ENCODE data around the gene PSG6. TPM values are rescaled to one million over a fixed set of nuclear protein-coding genes. Genes with fewer than 3 reads are reported as not detected.
A peak's percentile ranks its signal among the peaks of the same experiment; 100 is the strongest.

The PSG6 gene
- total and polyA plus RNA-seq, 2 of the 4 experiments (the other 2 are of a cell fraction), result 0.18 TPM; not detected in 1

DNA sequence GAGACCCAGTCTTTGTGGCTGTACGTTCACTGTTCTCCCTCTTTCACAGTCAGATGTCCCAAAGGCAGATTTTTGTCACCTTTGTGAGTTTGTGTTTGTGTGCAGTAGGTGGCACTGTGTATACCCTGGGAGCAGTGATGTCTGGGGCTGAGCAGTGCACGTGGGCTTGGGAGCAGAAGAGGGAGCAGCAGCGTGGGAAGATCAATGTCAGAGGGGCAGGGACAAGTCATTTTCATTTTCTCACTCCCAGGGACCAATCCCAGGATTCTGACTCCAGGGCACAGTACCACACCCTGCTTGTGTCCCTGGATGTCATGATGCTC is 2.0 kb upstream of the PSG6 start:
- H4K20me1 ChIP-seq (ENCODE audit: insufficient read depth, low read length), result no peaks in the 10 kb centered on the region
- H3K56ac ChIP-seq (ENCODE audit: extremely low read depth, insufficient read depth, low read length), result no peak overlapping the region
- TF ChIP-seq, protein P1, sequence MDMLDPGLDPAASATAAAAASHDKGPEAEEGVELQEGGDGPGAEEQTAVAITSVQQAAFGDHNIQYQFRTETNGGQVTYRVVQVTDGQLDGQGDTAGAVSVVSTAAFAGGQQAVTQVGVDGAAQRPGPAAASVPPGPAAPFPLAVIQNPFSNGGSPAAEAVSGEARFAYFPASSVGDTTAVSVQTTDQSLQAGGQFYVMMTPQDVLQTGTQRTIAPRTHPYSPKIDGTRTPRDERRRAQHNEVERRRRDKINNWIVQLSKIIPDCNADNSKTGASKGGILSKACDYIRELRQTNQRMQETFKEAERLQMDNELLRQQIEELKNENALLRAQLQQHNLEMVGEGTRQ (IDR thresholded peaks at IDR 0.05; ENCODE audit: low read depth, low read length), result no peak
- TF ChIP-seq CEBPB (IDR thresholded peaks at IDR 0.05; ENCODE audit: low read depth, low read length) (no peak), RFX5 (IDR thresholded peaks at IDR 0.05; ENCODE audit: low read depth, low read length) (no peak), MAFK (IDR thresholded peaks at IDR 0.05; ENCODE audit: low read depth, low read length) (no peak), SMC3 (IDR thresholded peaks at IDR 0.05; ENCODE audit: low read depth, low read length) (no peak), FOS (IDR thresholded peaks at IDR 0.05; ENCODE audit: low read depth, low read length) (no peak), POLR2A (IDR thresholded peaks at IDR 0.05; ENCODE audit: low read depth, low read length) (no peak), MAZ (IDR thresholded peaks at IDR 0.05; ENCODE audit: borderline replicate concordance, low read depth, low read length) (no peak), RAD21 (IDR thresholded peaks at IDR 0.05; ENCODE audit: low read length) (no peak), BHLHE40 (IDR thresholded peaks at IDR 0.05; ENCODE audit: low read depth, low read length) (no peak), CHD1 (IDR thresholded peaks at IDR 0.05; ENCODE audit: low read depth, low read length) (no peak), MXI1 (IDR thresholded peaks at IDR 0.05; ENCODE audit: borderline replicate concordance, low read depth, low read length) (no peak), RCOR1 (IDR thresholded peaks at IDR 0.05; ENCODE audit: insufficient replicate concordance, low read length) (no peak), NFE2L2 (IDR thresholded peaks at IDR 0.05; ENCODE audit: low read depth, low read length) (no peak)
- TF ChIP-seq, protein P2, sequence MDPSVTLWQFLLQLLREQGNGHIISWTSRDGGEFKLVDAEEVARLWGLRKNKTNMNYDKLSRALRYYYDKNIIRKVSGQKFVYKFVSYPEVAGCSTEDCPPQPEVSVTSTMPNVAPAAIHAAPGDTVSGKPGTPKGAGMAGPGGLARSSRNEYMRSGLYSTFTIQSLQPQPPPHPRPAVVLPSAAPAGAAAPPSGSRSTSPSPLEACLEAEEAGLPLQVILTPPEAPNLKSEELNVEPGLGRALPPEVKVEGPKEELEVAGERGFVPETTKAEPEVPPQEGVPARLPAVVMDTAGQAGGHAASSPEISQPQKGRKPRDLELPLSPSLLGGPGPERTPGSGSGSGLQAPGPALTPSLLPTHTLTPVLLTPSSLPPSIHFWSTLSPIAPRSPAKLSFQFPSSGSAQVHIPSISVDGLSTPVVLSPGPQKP (IDR thresholded peaks at IDR 0.05; ENCODE audit: borderline replicate concordance, low read depth, low read length), result no peak
- TF ChIP-seq, protein P3, sequence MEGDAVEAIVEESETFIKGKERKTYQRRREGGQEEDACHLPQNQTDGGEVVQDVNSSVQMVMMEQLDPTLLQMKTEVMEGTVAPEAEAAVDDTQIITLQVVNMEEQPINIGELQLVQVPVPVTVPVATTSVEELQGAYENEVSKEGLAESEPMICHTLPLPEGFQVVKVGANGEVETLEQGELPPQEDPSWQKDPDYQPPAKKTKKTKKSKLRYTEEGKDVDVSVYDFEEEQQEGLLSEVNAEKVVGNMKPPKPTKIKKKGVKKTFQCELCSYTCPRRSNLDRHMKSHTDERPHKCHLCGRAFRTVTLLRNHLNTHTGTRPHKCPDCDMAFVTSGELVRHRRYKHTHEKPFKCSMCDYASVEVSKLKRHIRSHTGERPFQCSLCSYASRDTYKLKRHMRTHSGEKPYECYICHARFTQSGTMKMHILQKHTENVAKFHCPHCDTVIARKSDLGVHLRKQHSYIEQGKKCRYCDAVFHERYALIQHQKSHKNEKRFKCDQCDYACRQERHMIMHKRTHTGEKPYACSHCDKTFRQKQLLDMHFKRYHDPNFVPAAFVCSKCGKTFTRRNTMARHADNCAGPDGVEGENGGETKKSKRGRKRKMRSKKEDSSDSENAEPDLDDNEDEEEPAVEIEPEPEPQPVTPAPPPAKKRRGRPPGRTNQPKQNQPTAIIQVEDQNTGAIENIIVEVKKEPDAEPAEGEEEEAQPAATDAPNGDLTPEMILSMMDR (conservative IDR thresholded peaks at IDR 0.05; ENCODE audit: low read depth, low read length), result no peak
- no peak overlapping the region for H3K27ac ChIP-seq (ENCODE audit: insufficient read depth, low read length)
- no peak for ATAC-seq (ENCODE audit: low read depth)
- H4K91ac ChIP-seq (ENCODE audit: insufficient read depth, low read depth, low read length), result peak overlapping the region; percentile 70; the same call in 1 of the 2 replicates
- peak overlapping the region; percentile 52; the same call in 1 of the 2 replicates for H3K18ac ChIP-seq (ENCODE audit: low read depth, low read length)
- H3K4ac ChIP-seq (ENCODE audit: low read depth, low read length), result 0 out of 2 replicates have a peak overlapping the region, but pooled peaks have one; percentile 56
- H3K9me3 ChIP-seq (ENCODE audit: control insufficient read depth, insufficient read depth, low read length), result no peaks in the 10 kb centered on the region
- no peaks in the 10 kb centered on the region; the same call in 1 of the 2 replicates for H3K9me1 ChIP-seq (ENCODE audit: insufficient read depth, low read length)
- WGBS, 2 experiments (ENCODE audit: extremely low coverage in 2 of 2, insufficient read length in 1 of 2), result no CpG with 5 or more reads among the region's 3 CpGs
- no peak overlapping the region for H3K4me2 ChIP-seq (ENCODE audit: low read depth, low read length)
- peak overlapping the region; percentile 76 for H2AK5ac ChIP-seq (ENCODE audit: low read depth, low read length)
- peak overlapping the region; percentile 43 for H2AFZ ChIP-seq (replicated peaks; ENCODE audit: low read length, poor library complexity)
- H3K27me3 ChIP-seq (ENCODE audit: control insufficient read depth, insufficient read depth, low read length), result no peaks in the 10 kb centered on the region
- H3K36me3 ChIP-seq (ENCODE audit: control insufficient read depth, insufficient read depth, low read length), result no peaks in the 10 kb centered on the region
- H4K5ac ChIP-seq (ENCODE audit: low read depth, low read length), result peak overlapping the region; percentile 63; the same call in 1 of the 2 replicates
- no peak overlapping the region for H2BK5ac ChIP-seq (ENCODE audit: low read depth, low read length, poor library complexity, severe bottlenecking)
- H3K4me3 ChIP-seq (ENCODE audit: insufficient read depth, low read depth, low read length), result no peak overlapping the region
- H2BK15ac ChIP-seq (ENCODE audit: low read depth, low read length), result peak overlapping the region; percentile 74; the same call in 2 of the 3 replicates
- H2AK9ac ChIP-seq (replicated peaks; ENCODE audit: low read depth, low read length, poor library complexity), result no peak overlapping the region
- peak overlapping the region; percentile 90; the same call in 1 of the 2 replicates for H2BK20ac ChIP-seq (ENCODE audit: low read depth, low read length)
- no peaks in the 10 kb centered on the region for H3K79me1 ChIP-seq (ENCODE audit: low read depth in 1 of 2, low read length in 2 of 2)
- peak overlapping the region; percentile 73; the same call in 1 of the 2 replicates for H2BK120ac ChIP-seq (ENCODE audit: low read depth, low read length)
- POLR2A ChIA-PET (ENCODE audit: unreplicated experiment), result no interaction called here
- peak overlapping the region in 1 of 2 experiments; percentile 83; a peak in 2 of 4 replicates for H4K8ac ChIP-seq (ENCODE audit: low read depth in 2 of 2, low read length in 2 of 2)
- no peak overlapping the region for H3K23ac ChIP-seq (ENCODE audit: low read depth, low read length)
- dilution Hi-C loops (cut with HindIII; ENCODE audit: low sequenced_read_pairs, unreplicated experiment) (no loop called here), in situ Hi-C loops (cut with MboI; ENCODE audit: low sequenced_read_pairs) (loop anchor here (10.0 kb wide), 1 partner anchor 225 kb away; no protein-coding TSS in a partner anchor), intact Hi-C loops (cut with micrococcal nuclease) (loop anchor here (5.0 kb wide), 1 partner anchor 237 kb away; no protein-coding TSS in a partner anchor)
- CTCF ChIA-PET, result no interaction called here
- no peak overlapping the region for H3K9ac ChIP-seq (ENCODE audit: low read depth, low read length)
- BruUV-seq (replicated peaks), result no TSS peak
- no peak for DNase-seq
- H3K14ac ChIP-seq (replicated peaks; ENCODE audit: low read depth, low read length), result no peak overlapping the region; the same call in 1 of the 2 replicates
- H3K4me1 ChIP-seq (ENCODE audit: control insufficient read depth, insufficient read depth, low read length), result no peaks in the 10 kb centered on the region

Measured in IMR-90 (cell line).